A549 treated with Hydrocortisone at 1 μM for 4 hours (cell line): Measurements from ENCODE around the gene BTBD16. TPM values are rescaled to one million over a fixed set of nuclear protein-coding genes. Genes with fewer than 3 reads are reported as not detected.

Experiments
- total RNA-seq: library from RNA; stranded (reverse); fragments of 200-300 nt; extraction: Qiagen RNA extraction; gene quantifications from 5 replicates; pipeline ENCODE4 v1.2.3, GENCODE V29; 2022

Gene BTBD16
- total RNA-seq, result 0.44 to 0.62 TPM (median 0.55 TPM) in 5 replicates

GRCh38 chr10:122271076-122271475 is at the start of gene BTBD16:
Gene BTBD16, plus strand, starts transcription at chr10:122271296. Its CDS starts 3,786 bp downstream, at chr10:122275082.

GRCh38 chr10:122374237-122374858 is 103.3 kb downstream of the BTBD16 start, which contains the start of gene PLEKHA1:
Gene PLEKHA1, plus strand, starts transcription at chr10:122374708. Its CDS starts 18,493 bp downstream, at chr10:122393201.

Other genes starting within 250 kb of the BTBD16 start
- gene PLEKHA1, start 103.4 kb downstream of the BTBD16 start, total RNA-seq, result 14.9 to 27.3 TPM (median 21.3 TPM) in 5 replicates
- not detected in 5 replicates for gene ARMS2, start 183.4 kb downstream of the BTBD16 start, total RNA-seq
- gene HTRA1, start 190.3 kb downstream of the BTBD16 start, total RNA-seq, result 48.4 to 63.5 TPM (median 53.0 TPM) in 5 replicates